GM12878 (cell line): ENCODE results near the gene HLA-DMA. TPM values are rescaled to one million over a fixed set of nuclear protein-coding genes. Genes with fewer than 3 reads are reported as not detected.

Experiments
- ASH2L ChIP-seq: fragments of 300-600, 200-600 bp; sonication (generic); IDR thresholded peaks from 2 replicates; pipeline ENCODE4 v1.6.1; 2017; ENCODE audit warnings: low read depth, mild to moderate bottlenecking, borderline replicate concordance
- ATF3 ChIP-seq: IDR thresholded peaks from 2 replicates; pipeline ENCODE4 v1.6.1; 2011; ENCODE audit warnings: low read depth, mild to moderate bottlenecking, low read length, moderate library complexity, borderline replicate concordance; ENCODE audit errors: extremely low read depth
- BCL11A ChIP-seq: IDR thresholded peaks from 2 replicates; pipeline ENCODE4 v1.6.1; 2011; ENCODE audit warnings: low read depth, low read length
- CTCF ChIP-seq, 3 experiments: IDR thresholded peaks in 2 of 3; conservative IDR thresholded peaks in 1 of 3; 2 replicates each; pipeline ENCODE4 v1.5.1; 2011; ENCODE audit warnings: low read depth in 3 of 3, low read length in 3 of 3, mild to moderate bottlenecking in 3 of 3, control low read depth in 2 of 3, moderate library complexity in 2 of 3, inconsistent platforms in 1 of 3, mixed read lengths in 1 of 3; ENCODE audit not compliant: control insufficient read depth in 2 of 3, insufficient read depth in 1 of 3; ENCODE audit errors: extremely low read depth in 1 of 3
- E2F8 ChIP-seq: fragments of 450-650 bp; IDR thresholded peaks from 2 replicates; pipeline ENCODE4 v1.6.1; 2018; ENCODE audit warnings: mild to moderate bottlenecking, low read depth, moderate library complexity; ENCODE audit not compliant: partially characterized antibody
- EGR1 ChIP-seq, 2 experiments: IDR thresholded peaks; 1 replicate in 1 of 2; 2 replicates in 1 of 2; pipeline ENCODE4 v1.6.1; 2011 to 2012; ENCODE audit warnings: low read depth in 2 of 2, low read length in 2 of 2, borderline replicate concordance in 1 of 2, mild to moderate bottlenecking in 1 of 2, moderate library complexity in 1 of 2
- FOS ChIP-seq: IDR thresholded peaks from 3 replicates; pipeline ENCODE4 v1.6.1; 2011; ENCODE audit warnings: borderline replicate concordance; ENCODE audit not compliant: insufficient read length; ENCODE audit errors: extremely low read depth
- IKZF2 ChIP-seq, 2 experiments: fragments of 450-650 bp; IDR thresholded peaks; 2 replicates each; pipeline ENCODE4 v1.6.1; 2017; ENCODE audit warnings: mild to moderate bottlenecking in 2 of 2, moderate library complexity in 2 of 2
- IRF3 ChIP-seq: fragments of 450-650 bp; IDR thresholded peaks from 2 replicates; pipeline ENCODE4 v1.6.1; 2014; ENCODE audit warnings: mild to moderate bottlenecking
- LARP7 ChIP-seq: fragments of 450-650 bp; IDR thresholded peaks from 2 replicates; pipeline ENCODE4 v1.6.1; 2017; ENCODE audit warnings: mild to moderate bottlenecking
- NFIC ChIP-seq: IDR thresholded peaks from 2 replicates; pipeline ENCODE4 v1.6.1; 2012; ENCODE audit warnings: low read depth, mild to moderate bottlenecking, inconsistent platforms, low read length, moderate library complexity
- NR2F1 ChIP-seq: fragments of 450-650 bp; conservative IDR thresholded peaks from 2 replicates; pipeline ENCODE4 v1.6.1; 2017; ENCODE audit warnings: mild to moderate bottlenecking
- PAX5 ChIP-seq: IDR thresholded peaks from 2 replicates; pipeline ENCODE4 v1.6.1; 2011; ENCODE audit warnings: low read depth, low read length, borderline replicate concordance
- RELA ChIP-seq: fragments of 450-650 bp; IDR thresholded peaks from 2 replicates; pipeline ENCODE4 v1.8.0; 2014; ENCODE audit warnings: borderline replicate concordance; ENCODE audit not compliant: partially characterized antibody
- RELB ChIP-seq: fragments of 450-650 bp; IDR thresholded peaks from 2 replicates; pipeline ENCODE4 v1.6.1; 2017; ENCODE audit warnings: low read depth, mild to moderate bottlenecking, moderate library complexity
- SIX5 ChIP-seq: IDR thresholded peaks from 2 replicates; pipeline ENCODE4 v1.6.1; 2011; ENCODE audit warnings: mild to moderate bottlenecking, low read depth, low read length, moderate library complexity; ENCODE audit not compliant: severe bottlenecking
- SMAD5 ChIP-seq: IDR thresholded peaks from 2 replicates; pipeline ENCODE4 v1.6.1; 2016; ENCODE audit warnings: antibody characterized with exemption, low read depth
- SMC3 ChIP-seq: IDR thresholded peaks from 2 replicates; pipeline ENCODE4 v1.6.1; 2011; ENCODE audit warnings: low read length, improper control_type of control experiment, borderline replicate concordance
- SRF ChIP-seq, 2 experiments: IDR thresholded peaks; 2 replicates each; pipeline ENCODE4 v1.6.1; 2011; ENCODE audit warnings: low read depth in 2 of 2, low read length in 2 of 2, mild to moderate bottlenecking in 1 of 2, moderate library complexity in 1 of 2
- polyA plus RNA-seq, 11 experiments: library from polyadenylated mRNA; depleted of rRNA in 4 of 11; unstranded in 6 of 11; stranded (reverse) in 5 of 11; fragments of >200 nt; fragmentation: Nextera tagmentation in 4 of 11; fragmentation: Illumina TruSeq in 1 of 11; extraction: Ambion mirVana in 4 of 11; extraction: Trizol in 1 of 11; gene quantifications; 1 replicate in 1 of 11; 2 replicates in 10 of 11; pipeline versions ENCODE4 v1.2.1 to v1.2.3, GENCODE V29; 2011 to 2016; ENCODE audit warnings: inconsistent platforms in 2 of 11, missing spikeins in 2 of 11, low read depth in 1 of 11
- total RNA-seq, 4 experiments: library from RNA; depleted of rRNA in 3 of 4; stranded (reverse); fragments of >200 nt in 3 of 4; fragmentation: Illumina TruSeq in 1 of 4; extraction: Trizol in 1 of 4; gene quantifications; 2 replicates each; pipeline versions ENCODE4 v1.2.1 to v1.2.3, GENCODE V29; 2013 to 2021

Gene HLA-DMA
- total and polyA plus RNA-seq, 10 of the 15 experiments (the other 5 are each of a cell fraction or from before 2014, with no cell fraction given): 177 to 552 (median 309) TPM

GRCh38 chr6:32947552-32948465 is 5.1 kb downstream of the HLA-DMA start (continued):
- TF ChIP-seq CTCF (IDR thresholded peaks at IDR 0.05 in 2 of 3, conservative IDR thresholded peaks at IDR 0.05 in 1 of 3; ENCODE audit: control insufficient read depth in 2 of 3, extremely low read depth in 1 of 3, insufficient read depth in 1 of 3, low read depth in 3 of 3, low read length in 3 of 3) (peak; percentile 69 to 88 (median 82)), SMC3 (peak; percentile 85), BCL11A (no peak), NR2F1 (no peak), LARP7 (no peak), IRF3 (no peak), ATF3 (no peak), IKZF2 (IDR thresholded peaks at IDR 0.05) (peak; percentile 25 to 49; a peak in 1 of 4 replicates), FOS (no peak), E2F8 (no peak), SMAD5 (0 out of 2 replicates have a peak, but pooled peaks have one; percentile 9), PAX5 (0 out of 2 replicates have a peak, but pooled peaks have one; percentile 5), SIX5 (no peak), RELB (peak; percentile 24; the same call in 1 of the 2 replicates), SRF (IDR thresholded peaks at IDR 0.05; ENCODE audit: low read depth in 2 of 2, low read length in 2 of 2) (no peak), RELA (no peak), EGR1 (IDR thresholded peaks at IDR 0.05; ENCODE audit: borderline replicate concordance in 1 of 2, low read depth in 2 of 2, low read length in 2 of 2) (no peak), ASH2L (no peak), NFIC (0 out of 2 replicates have a peak, but pooled peaks have one; percentile 59)
